Fibroblast of lung (primary cell): ENCODE data around the gene CD48. TPM values are rescaled to one million over a fixed set of nuclear protein-coding genes. Genes with fewer than 3 reads are reported as not detected.
A peak's percentile ranks its signal among the peaks of the same experiment; 100 is the strongest.

Experiments used
- DNase-seq, 2 donors: peaks; one replicate each; pipeline versions ENCODE4 v3.0.0 to v3.0.0-alpha.2; 2010; ENCODE audit warnings: low read depth in 2 of 2
- H2AFZ ChIP-seq: 2 replicates; pipeline ENCODE4 v1.5.1; 2012; ENCODE audit warnings: low read length, control low read depth, inconsistent platforms
- H3K27ac ChIP-seq: 2 replicates; pipeline ENCODE4 v1.5.1; 2011; ENCODE audit warnings: low read length, control low read depth; ENCODE audit not compliant: insufficient read depth
- H3K27me3 ChIP-seq: 2 replicates; pipeline ENCODE4 v1.5.1; 2011; ENCODE audit warnings: mild to moderate bottlenecking, low read length; ENCODE audit not compliant: control insufficient read depth, insufficient read depth
- H3K36me3 ChIP-seq: 2 replicates; pipeline ENCODE4 v1.5.1; 2011; ENCODE audit warnings: low read length; ENCODE audit not compliant: control insufficient read depth, insufficient read depth
- H3K4me1 ChIP-seq: 2 replicates; pipeline ENCODE4 v1.5.1; 2011; ENCODE audit warnings: low read length; ENCODE audit not compliant: control insufficient read depth, insufficient read depth; ENCODE audit errors: extremely low read depth
- H3K4me2 ChIP-seq: 2 replicates; pipeline ENCODE4 v1.5.1; 2011; ENCODE audit warnings: low read length, control low read depth; ENCODE audit not compliant: insufficient read depth; ENCODE audit errors: extremely low read depth
- H3K4me3 ChIP-seq, 4 experiments: fragments of 200-600 bp in 1 of 4; sonication (generic) in 1 of 4; replicated peaks in 1 of 4; 2 replicates each; pipeline ENCODE4 v1.5.1; 2011 to 2016; ENCODE audit warnings: low read length in 4 of 4, low read depth in 3 of 4, mild to moderate bottlenecking in 3 of 4, control low read depth in 2 of 4, inconsistent platforms in 1 of 4, mixed read lengths in 1 of 4; ENCODE audit not compliant: insufficient read depth in 1 of 4; ENCODE audit errors: control extremely low read depth in 1 of 4
- H3K79me2 ChIP-seq: 2 replicates; pipeline ENCODE4 v1.5.1; 2012; ENCODE audit warnings: mild to moderate bottlenecking, low read length, inconsistent platforms; ENCODE audit not compliant: control insufficient read depth, insufficient read depth
- H3K9ac ChIP-seq: 2 replicates; pipeline ENCODE4 v1.5.1; 2011; ENCODE audit warnings: mild to moderate bottlenecking, low read length, control low read depth; ENCODE audit not compliant: insufficient read depth
- H3K9me3 ChIP-seq: 2 replicates; pipeline ENCODE4 v1.5.1; 2012; ENCODE audit warnings: low read depth, low read length; ENCODE audit not compliant: control insufficient read depth, insufficient read depth
- H4K20me1 ChIP-seq: 2 replicates; pipeline ENCODE4 v1.5.1; 2011; ENCODE audit warnings: low read length; ENCODE audit not compliant: control insufficient read depth, insufficient read depth; ENCODE audit errors: extremely low read depth
- EZH2 ChIP-seq: IDR thresholded peaks from 2 replicates; pipeline ENCODE4 v1.5.1; 2012; ENCODE audit warnings: low read length, control low read depth, mild to moderate bottlenecking; ENCODE audit errors: missing control alignments
- polyA plus RNA-seq, 2 donors: library from polyadenylated mRNA; depleted of rRNA in 1 of 2; stranded (reverse) in 1 of 2; unstranded in 1 of 2; fragments of >200 nt; gene quantifications; 2 replicates each; pipeline ENCODE4 v1.2.1, GENCODE V29; 2011 to 2012; ENCODE audit warnings: missing spikeins in 1 of 2
- total RNA-seq: library from RNA; depleted of rRNA; stranded (reverse); fragments of >200 nt; gene quantifications from 2 replicates; pipeline ENCODE4 v1.2.1, GENCODE V29; 2014
- TF ChIP-seq, protein P1 (sequence below), 2 donors: IDR thresholded peaks in 1 of 2; conservative IDR thresholded peaks in 1 of 2; 1 replicate in 1 of 2; 2 replicates in 1 of 2; pipeline ENCODE4 v1.5.1; 2011 to 2012; ENCODE audit warnings: low read length in 2 of 2, control low read depth in 1 of 2, inconsistent platforms in 1 of 2, low read depth in 1 of 2, mild to moderate bottlenecking in 1 of 2

Gene CD48
- total and polyA plus RNA-seq, 2 donors (not counting 1 experiment from before 2014, with no cell fraction given): not detected

DNA sequence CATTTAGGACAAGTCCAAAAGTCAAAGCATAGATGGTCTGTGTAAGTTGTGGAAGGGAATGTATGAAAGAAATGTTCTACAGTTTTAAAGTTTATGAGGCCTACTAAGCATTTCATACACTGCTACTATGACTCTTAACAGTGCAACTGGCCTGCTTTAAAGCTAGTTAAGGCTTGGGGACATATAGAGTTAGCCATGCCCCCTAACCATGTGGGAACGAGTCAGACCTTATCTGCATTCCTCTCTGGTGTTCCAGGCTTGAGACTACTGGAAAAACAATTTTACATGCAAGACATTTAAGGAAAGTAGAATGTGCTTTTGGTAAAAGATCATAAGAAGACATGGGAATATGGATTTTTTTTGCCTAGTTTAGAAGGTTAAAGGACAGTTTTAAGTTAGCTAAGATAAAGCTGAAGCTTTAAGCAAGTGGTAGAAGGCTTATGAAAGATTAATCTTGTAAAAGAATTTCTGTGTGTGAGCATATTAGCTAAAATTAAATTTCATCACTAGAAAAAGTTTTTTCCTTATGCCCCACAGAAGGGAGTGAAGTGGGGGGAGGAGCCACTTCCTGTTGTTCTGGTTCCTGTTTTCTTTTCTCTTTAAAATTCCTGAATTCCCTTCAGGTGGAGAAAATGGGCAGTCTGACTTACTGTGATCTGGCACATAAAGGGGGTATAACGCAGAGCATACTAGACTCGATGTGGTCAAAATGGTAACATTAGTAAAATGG, 8.9 kb upstream of the CD48 start:
- peaks cover 1% of the 10 kb centered on the region for H4K20me1 ChIP-seq
- TF ChIP-seq, protein P1, sequence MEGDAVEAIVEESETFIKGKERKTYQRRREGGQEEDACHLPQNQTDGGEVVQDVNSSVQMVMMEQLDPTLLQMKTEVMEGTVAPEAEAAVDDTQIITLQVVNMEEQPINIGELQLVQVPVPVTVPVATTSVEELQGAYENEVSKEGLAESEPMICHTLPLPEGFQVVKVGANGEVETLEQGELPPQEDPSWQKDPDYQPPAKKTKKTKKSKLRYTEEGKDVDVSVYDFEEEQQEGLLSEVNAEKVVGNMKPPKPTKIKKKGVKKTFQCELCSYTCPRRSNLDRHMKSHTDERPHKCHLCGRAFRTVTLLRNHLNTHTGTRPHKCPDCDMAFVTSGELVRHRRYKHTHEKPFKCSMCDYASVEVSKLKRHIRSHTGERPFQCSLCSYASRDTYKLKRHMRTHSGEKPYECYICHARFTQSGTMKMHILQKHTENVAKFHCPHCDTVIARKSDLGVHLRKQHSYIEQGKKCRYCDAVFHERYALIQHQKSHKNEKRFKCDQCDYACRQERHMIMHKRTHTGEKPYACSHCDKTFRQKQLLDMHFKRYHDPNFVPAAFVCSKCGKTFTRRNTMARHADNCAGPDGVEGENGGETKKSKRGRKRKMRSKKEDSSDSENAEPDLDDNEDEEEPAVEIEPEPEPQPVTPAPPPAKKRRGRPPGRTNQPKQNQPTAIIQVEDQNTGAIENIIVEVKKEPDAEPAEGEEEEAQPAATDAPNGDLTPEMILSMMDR (conservative IDR thresholded peaks at IDR 0.05 in 1 of 2, IDR thresholded peaks at IDR 0.05 in 1 of 2; ENCODE audit: low read depth in 1 of 2, low read length in 2 of 2): no peak
- TF ChIP-seq EZH2: no peak
- no peaks in the 10 kb centered on the region for H3K9me3 ChIP-seq
- no peaks in the 10 kb centered on the region for H3K4me1 ChIP-seq
- H3K4me3 ChIP-seq: no peak overlapping the region
- H3K9ac ChIP-seq: no peak overlapping the region
- no peak overlapping the region for H3K4me2 ChIP-seq
- no peaks in the 10 kb centered on the region for H3K36me3 ChIP-seq
- H3K27ac ChIP-seq: no peak overlapping the region
- H3K27me3 ChIP-seq: no peaks in the 10 kb centered on the region
- H3K79me2 ChIP-seq: no peaks in the 10 kb centered on the region
- no peak overlapping the region for H2AFZ ChIP-seq
- DNase-seq: peak in 1 of 2 donors; percentile 7

DNA sequence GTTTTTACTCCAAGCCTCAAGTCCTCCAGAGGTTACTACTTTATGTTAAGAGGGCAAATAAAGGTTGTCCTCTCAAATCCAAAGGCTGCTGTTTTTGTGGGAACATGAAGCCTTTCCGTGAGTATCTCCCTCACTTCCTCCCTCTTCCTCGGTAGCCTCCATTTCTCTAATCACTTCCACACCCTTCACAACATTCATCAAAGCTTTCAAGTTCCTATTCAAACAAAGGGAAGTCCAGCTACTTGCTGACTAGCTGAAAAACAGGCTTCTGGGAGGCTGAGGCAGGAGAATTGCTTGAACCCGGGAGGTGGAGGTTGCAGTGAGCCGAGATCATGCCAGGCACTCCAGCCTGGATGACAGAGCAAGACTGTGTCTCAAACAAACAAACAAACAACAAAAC, 6.6 kb upstream of the CD48 start:
- Histone ChIP-seq H3K4me1 (no peaks in the 10 kb centered on the region), H3K27ac (no peak overlapping the region), H3K9ac (no peak overlapping the region), H3K9me3 (no peaks in the 10 kb centered on the region), H2AFZ (no peak overlapping the region), H3K27me3 (no peaks in the 10 kb centered on the region), H4K20me1 (peaks cover 1% of the 10 kb centered on the region), H3K36me3 (no peaks in the 10 kb centered on the region), H3K4me2 (no peak overlapping the region), H3K79me2 (no peaks in the 10 kb centered on the region), H3K4me3 (no peak overlapping the region)
- TF ChIP-seq, protein P1 (conservative IDR thresholded peaks at IDR 0.05 in 1 of 2, IDR thresholded peaks at IDR 0.05 in 1 of 2; ENCODE audit: low read depth in 1 of 2, low read length in 2 of 2): no peak
- no peak for TF ChIP-seq EZH2
- no peak for DNase-seq

DNA sequence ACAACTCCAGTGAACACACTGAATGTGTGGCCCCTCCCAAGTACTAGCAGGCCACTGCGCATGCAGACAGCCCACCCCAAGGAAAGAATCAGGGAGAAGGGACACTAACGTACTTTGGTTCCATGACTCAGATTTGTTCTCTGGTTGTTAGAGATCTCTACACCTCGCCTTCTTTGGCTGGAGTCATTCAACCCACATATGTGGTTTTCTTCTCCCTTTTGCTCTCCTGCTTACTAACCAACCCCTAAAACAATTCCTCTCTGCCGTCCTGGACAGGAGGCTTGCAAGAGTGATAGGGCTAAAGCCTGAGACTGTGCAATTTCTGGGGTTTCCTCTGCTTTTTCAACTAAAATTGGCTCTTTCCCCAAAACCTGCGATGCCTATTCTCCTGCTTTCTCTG, 5.7 kb upstream of the CD48 start:
- Histone ChIP-seq H3K4me3 (no peak overlapping the region), H3K4me1 (no peaks in the 10 kb centered on the region), H2AFZ (no peak overlapping the region), H4K20me1 (peaks cover 1% of the 10 kb centered on the region), H3K9ac (no peak overlapping the region), H3K27me3 (no peaks in the 10 kb centered on the region), H3K36me3 (no peaks in the 10 kb centered on the region), H3K27ac (no peak overlapping the region), H3K9me3 (no peaks in the 10 kb centered on the region), H3K4me2 (no peak overlapping the region), H3K79me2 (no peaks in the 10 kb centered on the region)
- TF ChIP-seq, protein P1 (conservative IDR thresholded peaks at IDR 0.05 in 1 of 2, IDR thresholded peaks at IDR 0.05 in 1 of 2; ENCODE audit: low read depth in 1 of 2, low read length in 2 of 2): no peak
- TF ChIP-seq EZH2: no peak
- no peak for DNase-seq
